GM21576 (cell line): Measurements from ENCODE around the gene VWA3B.
"Not testable (repeated sequence)": the region's sequence is repeated elsewhere in the genome, so short reads cannot be mapped to it uniquely, and the experiment has no call there.

Experiments
- ATAC-seq: cut with Tn5 transposase; IDR thresholded peaks from one replicate; pipeline ENCODE4 v1.9.1; 2021; ENCODE audit warnings: mild to moderate bottlenecking, moderate library complexity; ENCODE audit not compliant: unreplicated experiment

Gene VWA3B

GRCh38 chr2:98242003-98242402, 155.0 kb downstream of the VWA3B start:
- no peak for ATAC-seq

- ATAC-seq: no peak
These were observed 158.5 kb downstream of the VWA3B start for GRCh38 chr2:98245491-98245890.

DNA sequence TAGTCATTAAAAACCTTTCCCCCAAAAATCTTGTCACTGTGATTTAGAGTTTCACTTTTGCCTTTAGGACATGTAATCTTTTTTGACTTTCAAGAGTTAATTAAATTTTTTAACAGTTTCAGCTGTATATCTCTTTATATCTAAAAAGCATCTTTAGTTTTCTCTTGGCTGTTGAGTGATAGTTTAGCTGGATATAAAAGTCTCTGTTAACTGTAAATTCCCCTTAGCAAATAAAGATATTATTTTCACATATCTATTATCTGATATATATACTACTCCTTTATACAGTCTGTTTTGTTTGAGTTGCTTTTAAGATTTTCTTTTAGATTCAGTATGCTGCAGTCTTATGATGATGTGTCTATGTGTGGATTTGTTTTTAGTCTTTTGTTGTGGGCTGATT, 160.4 kb downstream of the VWA3B start:
- no peak for ATAC-seq

GRCh38 chr2:98252038-98252773, 165.2 kb downstream of the VWA3B start:
- ATAC-seq: no peak

DNA sequence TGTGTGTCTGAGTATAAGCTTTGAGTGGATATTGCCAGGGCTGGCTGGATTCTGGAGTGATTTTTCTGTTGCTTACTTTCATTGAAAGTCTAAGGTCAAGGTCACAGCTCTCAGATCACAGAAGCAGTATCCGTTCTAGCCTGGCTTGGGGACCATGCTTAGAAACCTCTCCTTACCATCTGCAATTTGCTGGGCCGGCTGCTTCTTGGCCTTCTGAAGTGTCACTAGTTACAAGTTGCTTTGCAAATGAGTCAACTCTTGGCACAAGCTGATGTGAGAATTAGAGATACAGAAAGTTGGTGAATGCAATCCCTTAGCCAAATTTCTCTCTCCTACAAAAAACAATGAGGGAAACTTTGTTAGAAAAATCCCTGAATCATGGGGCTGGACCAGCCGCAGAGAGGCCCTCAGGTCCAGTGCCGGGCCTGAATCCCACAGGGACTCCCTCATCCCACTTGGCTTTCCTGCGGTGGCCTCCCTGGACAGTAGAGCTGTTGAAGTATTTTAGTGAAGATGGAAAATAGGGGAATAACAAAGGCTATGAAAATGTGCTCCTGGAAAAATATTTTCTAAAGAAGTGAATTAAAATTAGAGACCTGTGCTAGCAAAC, 166.6 kb downstream of the VWA3B start:
- ATAC-seq: no peak

- ATAC-seq: no peak
These were observed 167.6 kb downstream of the VWA3B start for GRCh38 chr2:98254504-98255059.

DNA sequence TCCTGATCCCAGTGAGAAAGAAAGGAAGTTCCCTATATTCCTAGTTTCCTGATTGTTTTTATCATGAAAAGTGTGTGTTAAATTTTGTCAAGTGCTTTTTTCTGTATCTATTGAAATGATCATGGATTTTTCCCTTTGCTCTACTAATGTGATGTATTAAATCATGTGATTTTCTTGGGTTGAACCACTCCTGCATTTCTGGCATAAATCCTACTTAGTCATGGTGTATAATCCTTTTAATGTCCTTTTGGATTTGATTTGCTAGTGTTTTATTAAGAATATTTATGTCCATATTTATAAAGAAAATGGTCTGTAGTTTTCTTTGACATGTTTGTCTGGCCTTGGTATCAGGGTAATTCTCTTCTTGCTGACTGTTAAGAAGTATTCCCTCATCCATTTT, 171.9 kb downstream of the VWA3B start:
- ATAC-seq: no peak

GRCh38 chr2:98263362-98263761, 176.4 kb downstream of the VWA3B start:
- no peak for ATAC-seq

- not testable (repeated sequence) for ATAC-seq
These were observed 181.3 kb downstream of the VWA3B start for GRCh38 chr2:98268225-98268624.

GRCh38 chr2:98269274-98269673, 182.3 kb downstream of the VWA3B start:
- ATAC-seq: no peak

DNA sequence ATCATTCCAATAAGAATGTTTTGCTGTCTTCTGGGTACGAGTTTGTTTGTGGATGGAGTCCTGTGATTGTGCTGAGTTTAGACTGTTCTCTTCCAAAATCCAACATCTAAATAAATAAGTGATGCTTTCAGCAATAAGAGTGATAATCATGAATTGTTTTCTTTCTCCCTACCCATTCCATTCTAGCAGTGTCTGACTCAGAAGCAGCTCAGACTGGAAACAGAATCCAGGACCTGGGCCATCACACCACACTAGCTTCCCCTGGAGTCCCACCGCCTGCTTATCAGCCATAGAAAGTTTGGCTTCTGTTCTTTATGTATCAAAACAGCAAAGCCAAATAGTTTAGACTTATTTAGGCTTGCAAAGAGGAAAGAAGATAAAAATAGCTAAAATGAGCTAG, 182.9 kb downstream of the VWA3B start:
- no peak for ATAC-seq

GRCh38 chr2:98277162-98277859, 190.3 kb downstream of the VWA3B start:
- no peak for ATAC-seq

DNA sequence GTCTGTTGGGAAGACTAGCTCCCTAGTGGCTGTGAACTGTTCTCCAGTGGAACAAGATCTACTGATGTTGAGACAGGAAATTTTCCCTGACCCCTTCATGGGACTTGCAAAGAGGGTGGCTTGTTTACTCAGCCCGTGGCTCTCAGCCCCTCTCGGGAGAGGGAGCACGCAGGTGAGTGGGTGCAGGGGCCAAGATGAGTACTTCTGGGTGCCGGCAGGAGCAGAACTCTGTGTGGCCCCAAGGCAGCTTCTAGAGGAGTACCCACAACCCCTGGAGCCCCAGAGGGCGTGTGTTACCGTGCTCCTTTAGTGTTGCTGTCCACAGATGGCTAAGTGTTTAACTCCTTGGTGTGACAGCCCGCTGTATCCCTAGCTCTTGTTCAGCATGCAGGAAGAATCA, 191.1 kb downstream of the VWA3B start:
- ATAC-seq: no peak

DNA sequence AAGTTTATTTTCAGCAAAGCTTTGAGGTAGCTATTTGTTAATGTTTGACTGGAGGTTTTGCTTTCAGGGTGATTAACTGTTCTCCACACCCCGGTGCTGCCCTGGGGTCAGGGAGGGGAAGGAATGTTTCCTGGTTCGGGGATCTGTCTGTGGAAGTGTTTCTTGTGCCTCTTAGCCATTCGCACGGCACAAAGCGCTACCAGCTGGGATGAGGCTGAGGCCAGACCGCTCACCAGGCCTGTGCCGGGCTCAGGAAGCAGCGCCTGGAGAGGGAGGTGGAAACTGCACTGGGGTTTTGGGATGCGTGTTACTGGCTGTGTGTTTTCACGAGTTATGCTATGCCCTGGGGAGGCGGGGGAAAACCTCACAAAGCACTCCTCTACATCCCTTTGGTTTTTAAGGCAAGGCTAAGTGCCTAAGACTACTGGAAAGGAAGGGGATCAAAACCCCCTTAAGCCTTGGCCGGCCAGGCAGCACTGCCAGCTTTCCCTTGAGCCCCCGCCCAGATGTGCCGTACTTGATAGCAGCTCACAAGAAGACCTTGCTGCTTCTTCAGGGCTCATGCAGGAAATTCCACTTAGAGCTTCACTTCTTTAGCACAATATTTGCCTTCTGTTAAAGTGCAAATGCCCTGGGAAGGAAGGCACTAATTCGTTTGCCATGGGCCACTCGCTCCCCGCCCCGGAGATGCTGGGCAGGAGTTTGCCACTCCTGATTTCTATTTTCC, 193.6 kb downstream of the VWA3B start:
- ATAC-seq: no peak

DNA sequence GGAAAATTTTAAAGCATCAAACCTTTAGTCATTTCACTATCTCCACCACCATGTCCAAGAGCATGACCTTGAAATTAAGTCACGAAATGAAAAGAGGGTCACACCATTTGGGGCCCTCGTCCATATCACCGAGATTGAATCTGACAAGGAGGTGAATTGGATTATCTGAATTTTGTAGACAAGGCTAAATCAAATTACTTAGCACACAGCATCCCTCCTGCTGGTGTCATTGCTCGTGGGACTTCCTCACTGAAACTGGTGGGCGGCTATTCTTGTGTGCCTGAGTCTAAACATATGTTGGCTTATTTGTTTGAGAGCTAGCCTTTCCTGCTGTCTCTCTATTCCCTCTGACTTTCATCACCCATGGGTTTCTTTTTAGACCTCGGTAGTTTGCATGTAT, 194.6 kb downstream of the VWA3B start:
- ATAC-seq: no peak

DNA sequence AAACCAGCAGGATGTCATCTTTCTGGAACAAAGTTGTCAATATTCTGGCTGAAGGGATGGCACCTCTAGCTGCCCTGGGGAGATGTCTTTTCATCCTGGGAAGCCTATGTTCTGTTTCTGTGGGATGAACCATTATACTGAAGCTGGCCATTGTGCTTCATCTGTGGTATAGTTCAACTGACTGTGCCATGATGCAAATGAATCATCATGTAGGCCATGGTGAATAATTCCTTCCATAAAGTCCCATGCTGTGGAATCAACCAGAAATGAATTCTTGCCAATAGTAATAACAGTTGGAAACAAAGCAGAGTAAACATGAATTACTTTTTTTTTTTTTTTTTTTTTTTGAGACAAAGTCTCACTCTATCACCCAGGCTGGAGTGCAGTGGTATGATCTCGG, 195.1 kb downstream of the VWA3B start:
- ATAC-seq: no peak

- ATAC-seq: no peak
These were observed 206.1 kb downstream of the VWA3B start for GRCh38 chr2:98293030-98293429.

DNA sequence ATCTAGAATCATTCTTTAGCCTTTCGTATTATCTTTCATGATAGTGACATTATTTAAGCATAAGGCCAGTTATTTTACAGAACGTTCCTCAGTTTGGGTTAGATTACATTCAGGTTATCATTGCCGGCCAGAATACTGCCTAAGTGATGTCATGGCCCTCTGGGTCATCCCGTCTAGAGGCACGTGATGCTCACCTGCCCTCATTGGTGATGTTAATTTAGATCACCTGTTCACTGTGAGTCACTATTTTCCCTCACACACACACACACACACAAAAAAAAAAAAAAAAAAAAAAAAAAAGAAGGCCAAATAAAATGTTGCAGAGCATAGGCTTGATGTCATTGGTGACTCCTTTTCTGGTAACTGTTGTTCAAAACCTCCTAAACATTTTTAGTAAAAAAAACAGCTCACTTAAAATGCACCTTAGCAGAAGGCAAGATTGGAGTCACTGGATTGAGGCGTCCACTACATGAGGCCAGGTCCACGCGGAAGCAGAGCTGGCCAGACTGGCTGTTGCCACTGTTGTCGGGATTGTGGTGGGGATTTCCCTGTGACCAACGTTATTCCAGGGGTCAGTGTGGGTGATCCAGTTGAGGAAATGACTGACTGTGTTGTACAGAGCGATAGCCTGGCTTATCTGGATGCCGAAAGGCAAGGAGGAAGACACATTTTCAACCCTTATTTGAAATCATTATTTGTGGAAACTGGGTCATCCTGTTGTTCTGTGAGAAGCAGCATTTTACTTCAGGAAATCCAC, 207.1 kb downstream of the VWA3B start:
- no peak for ATAC-seq

- ATAC-seq: no peak
These were observed 207.7 kb downstream of the VWA3B start for GRCh38 chr2:98294711-98295110.

DNA sequence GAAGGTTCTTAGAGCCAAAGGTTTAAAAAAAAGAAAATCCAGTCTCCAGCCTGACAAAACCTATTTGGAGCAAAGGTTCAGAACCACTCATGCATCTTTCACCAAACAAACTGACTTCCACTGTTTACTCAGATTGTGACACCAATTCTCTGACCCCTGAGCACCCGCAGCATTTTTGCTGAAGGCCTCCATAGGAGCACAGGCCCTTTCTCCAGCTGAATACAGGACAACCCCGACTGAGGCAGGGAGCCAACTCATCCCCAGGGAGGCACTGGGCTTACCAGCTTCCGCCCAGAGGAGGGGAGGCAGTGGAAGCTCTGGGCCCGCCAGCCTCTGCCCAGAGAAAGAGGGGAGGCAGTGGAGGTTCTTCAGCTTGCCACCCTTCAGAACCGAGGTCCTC, 208.3 kb downstream of the VWA3B start:
- no peak for ATAC-seq
